GM21717 (cell line): Measurements from ENCODE around the gene SASH3.

Experiments
- ATAC-seq: cut with Tn5 transposase; IDR thresholded peaks from one replicate; pipeline ENCODE4 v1.9.1; 2021; ENCODE audit warnings: mild to moderate bottlenecking, moderate library complexity; ENCODE audit not compliant: unreplicated experiment

SASH3 gene

DNA sequence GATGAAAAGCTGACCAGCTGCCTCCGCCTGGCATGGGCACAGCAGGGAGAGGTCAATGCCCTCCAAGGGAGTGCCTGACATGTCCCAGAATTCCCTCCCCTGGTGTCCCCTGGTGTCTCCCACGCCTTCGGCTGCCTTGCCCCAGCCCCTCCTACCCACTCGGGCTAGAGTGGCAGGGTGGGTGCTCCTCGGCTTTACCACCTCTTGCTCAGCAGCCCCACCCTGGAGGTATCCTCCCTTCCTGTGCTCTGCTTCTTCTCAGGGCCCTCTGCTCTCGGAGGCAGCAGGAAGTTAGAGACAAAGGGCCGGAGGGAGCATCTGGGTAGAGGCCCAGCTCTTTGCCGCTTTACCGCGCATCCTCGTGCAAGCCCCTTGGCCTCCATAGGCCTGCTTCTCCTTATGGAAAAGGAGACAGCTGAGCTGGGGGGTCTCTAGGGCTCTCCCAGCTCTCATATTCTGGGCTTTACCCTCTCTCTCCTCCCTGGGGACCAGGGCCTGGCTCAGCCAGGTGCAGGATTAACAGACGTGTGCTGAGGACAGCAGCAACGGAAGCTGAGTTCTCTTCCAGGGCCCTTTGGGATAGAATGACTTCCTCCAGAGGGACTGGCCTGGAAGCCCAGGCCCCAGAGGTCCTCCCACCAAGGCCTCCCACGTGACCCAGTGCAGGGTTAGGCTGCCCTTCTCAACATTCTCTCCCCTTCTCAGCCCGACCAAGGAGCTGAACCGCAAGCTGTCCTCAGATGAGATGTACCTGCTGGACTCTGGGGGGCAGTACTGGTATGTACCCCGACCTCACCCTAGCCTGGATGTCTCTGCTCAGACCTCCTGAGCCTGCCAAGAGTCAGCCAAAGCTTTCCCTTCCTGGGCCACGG lies 23.7 kb upstream of the SASH3 start:
- no peak for ATAC-seq

- no peak for ATAC-seq
These were observed 20.1 kb upstream of the SASH3 start for GRCh38 chrX:129759576-129760061.

DNA sequence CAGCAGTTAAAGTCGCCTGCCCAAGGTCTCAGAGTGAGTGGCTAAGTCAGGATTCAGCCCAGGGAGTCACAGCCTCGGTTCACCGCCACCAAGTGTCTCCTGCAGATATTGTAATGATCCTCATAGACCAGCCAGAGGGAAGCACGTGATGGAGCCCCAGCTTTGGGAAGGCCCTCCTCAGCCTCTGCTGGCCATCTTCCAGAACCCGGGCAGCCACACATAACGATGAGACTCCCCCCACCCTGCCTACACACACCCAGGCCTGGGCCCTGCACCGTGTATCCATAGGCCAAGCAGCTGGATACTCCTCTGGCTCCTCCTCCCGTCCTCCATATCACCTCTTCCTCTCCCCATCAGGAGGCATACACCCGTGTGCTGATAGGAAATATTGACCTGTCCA lies 19.6 kb upstream of the SASH3 start:
- no peak for ATAC-seq

GRCh38 chrX:129760981-129761380 lies 18.8 kb upstream of the SASH3 start:
- ATAC-seq: no peak

- no peak for ATAC-seq
These were observed 18.2 kb upstream of the SASH3 start for GRCh38 chrX:129761596-129761995.

DNA sequence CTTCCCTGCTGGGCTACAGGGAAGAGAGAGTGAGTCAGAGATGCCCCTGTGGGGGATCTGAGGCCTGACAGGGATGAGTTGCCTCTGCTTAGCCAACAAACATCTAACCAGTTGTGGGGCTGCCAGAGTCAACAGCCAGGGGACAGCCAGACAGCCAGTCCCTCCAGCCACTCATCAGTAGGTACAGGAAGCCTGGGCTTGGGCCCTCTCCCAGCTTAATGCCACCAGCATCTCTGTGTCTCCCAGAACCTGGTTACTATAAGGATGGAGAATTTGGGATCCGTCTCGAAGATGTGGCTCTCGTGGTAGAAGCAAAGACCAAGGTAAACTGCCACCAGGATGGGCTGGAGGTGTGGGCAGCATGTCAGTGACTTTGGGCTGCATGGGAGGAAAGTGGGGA lies 17.3 kb upstream of the SASH3 start:
- no peak for ATAC-seq

DNA sequence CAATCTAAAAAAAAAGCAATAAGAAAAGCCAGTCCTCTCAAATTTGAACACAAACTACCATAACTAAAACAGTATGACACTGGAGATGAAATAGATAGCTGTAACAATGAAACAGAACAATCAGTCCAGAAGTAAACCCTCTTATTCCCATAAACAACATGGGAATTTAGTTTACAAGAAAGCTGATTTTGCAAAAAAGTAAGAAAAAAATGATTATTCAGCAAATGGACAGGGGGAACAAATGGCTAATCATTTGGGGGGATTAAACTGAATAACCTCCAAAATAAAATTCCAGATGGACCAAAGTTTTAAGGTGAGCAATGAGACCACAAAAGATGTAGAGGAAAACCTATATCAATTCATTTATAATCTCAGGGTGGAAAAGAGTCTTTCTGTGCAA lies 16.1 kb upstream of the SASH3 start:
- no peak for ATAC-seq

DNA sequence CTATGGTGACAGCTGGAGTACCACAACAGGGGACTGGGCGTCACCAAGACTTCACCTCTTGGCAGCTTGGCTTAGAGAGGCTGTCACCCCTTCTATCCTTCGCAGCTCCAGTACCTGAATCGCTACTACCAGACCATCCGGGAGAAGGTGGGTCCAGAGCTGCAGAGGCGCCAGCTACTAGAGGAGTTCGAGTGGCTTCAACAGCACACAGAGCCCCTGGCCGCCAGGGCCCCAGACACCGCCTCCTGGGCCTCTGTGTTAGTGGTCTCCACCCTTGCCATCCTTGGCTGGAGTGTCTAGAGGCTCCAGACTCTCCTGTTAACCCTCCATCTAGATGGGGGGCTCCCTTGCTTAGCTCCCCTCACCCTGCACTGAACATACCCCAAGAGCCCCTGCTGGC lies 11.6 kb upstream of the SASH3 start:
- no peak for ATAC-seq

DNA sequence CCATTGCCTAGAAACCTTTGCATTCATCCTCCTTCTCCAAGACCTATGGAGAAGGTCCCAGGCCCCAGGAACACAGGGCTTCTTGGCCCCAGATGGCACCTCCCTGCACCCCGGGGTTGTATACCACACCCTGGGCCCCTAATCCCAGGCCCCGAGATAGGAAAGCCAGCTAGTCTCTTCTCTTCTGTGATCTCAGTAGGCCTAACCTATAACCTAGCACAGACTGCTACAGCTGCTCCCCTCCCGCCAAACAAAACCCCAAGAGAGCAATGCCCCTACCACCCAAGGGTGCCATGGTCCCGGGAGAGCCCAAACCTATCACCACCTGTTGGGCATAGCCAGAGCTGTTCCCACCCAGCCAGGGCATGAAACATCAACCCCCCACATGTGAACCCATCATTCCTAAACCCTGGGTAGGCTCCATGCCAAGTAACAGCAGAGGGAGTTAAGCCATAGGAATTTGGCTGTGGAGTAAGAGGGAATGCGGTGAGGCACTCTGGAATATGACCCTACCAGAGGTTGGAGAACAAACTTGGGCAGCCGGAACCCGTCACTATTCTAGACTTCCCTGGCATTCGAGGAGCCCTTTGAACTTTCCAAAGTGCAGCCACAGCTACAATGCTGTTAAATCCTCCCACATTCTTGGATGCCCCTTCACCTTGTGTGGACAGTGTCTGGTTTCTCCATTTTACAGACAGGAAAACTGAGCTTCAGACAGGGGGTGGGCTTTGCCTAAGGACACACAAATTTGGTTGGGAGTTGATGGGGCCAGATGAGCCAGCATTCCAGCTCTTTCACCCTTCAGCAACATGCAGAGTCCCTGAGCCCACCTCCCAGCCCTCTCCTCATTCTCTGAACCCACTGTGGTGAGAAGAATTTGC lies 10.9 kb upstream of the SASH3 start:
- no peak for ATAC-seq

- peak; percentile 35 for ATAC-seq
These were observed 10.1 kb upstream of the SASH3 start for GRCh38 chrX:129769467-129770154.

DNA sequence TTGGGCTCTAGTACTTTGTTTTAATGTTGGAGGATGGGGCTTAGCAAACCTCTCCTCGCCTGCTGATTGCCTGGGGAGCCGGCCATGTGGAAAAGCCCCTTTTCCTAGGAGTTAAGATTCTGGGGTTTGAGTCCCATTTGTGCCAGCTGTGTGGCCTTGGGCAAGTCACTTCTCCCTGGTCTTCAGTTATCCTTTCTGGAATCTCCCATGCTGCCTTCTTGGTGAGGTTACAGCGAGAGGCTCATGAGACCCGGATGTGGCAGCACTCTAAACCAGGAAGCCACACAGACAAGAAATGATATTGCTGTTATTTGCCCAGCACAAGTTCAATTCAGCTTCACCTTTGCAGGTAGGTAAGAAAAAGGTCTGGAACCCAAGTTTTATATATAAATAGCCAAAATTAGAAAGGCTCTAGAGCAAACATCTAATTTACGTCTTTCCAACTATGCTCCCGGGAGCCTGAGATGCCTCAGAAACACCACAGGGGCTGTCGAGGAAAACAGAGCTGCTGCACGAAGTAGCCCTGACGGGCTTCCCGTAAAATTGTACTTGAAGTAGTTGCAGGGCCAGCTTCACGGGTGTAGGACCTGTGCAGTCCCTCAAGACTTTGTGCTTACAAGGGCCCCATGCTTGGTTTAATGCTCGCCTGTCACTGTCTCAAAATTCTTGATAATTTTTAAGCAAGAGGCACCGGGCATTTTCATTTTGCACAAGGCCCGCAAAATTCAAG lies 8.3 kb upstream of the SASH3 start:
- no peak for ATAC-seq

DNA sequence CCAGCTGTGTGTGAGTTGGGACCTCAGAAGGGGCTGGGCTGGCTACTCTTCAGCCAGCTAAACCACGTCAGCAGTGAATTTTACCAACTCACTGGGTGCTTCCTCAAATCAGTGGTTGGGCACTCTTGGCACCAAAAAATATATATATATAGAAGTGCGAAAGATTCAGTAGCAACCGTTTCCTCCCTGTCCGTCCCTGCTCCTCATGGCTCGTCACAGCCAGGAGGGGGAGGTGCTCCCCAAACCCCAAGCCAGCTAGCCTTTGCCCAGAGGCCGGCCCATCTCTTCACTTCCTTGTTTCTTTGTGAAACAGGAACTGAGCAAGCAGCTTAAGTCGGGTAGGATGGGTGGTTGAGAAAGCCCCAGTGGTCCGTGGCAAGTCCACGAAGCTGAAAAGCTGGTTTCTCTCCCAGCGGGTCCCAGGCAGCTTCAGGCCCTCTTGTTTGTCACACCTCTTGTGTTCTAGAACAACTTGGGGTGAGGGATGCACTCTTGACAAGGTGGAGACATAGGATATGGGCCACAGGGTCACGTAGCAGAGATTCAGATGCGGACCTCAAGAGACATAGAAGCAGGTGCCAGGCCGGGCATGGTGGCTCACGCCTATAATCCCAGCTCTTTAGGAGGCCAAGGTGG lies 6.8 kb upstream of the SASH3 start:
- ATAC-seq: peak; percentile 73

- no peak for ATAC-seq
These were observed 5.9 kb upstream of the SASH3 start for GRCh38 chrX:129773649-129774458.

DNA sequence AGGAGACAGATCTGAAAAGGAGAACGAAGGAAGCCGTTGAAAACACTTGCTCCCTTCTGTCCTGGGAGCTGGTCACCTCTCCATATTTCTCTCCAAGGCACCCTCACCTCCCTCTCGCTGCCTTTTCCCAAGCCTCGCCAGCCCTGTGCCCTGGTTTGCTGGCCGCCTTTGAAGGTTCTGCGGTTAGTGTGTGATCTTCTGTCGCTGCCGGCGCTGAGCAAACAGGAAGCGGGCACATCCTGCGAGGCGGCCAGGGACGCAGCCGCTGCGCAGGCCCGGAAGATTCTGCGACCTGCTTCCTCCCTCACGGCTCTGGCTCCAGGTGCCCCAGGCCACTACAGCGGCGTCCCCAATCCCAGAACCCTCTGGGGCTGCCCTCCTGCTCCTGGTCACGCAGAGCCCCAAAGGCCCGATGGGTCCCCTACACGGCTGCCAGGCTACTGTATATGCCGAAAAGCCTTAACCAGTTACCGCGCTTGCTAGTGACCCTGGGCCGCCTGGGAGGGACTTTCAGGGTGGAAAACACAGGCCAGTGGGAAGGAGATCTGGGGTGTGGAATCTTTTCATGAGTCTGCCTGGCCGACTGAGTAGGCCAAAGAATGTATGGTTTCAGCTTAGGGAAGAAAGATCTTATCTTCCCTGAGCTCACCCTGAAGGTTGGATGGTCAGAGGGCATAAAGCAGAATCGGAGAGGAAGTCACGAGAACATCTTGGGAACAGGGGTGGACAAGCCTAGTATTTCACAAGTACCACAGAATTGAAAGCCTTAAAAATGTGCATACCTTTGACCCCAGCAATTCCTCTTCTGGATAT lies 2.3 kb upstream of the SASH3 start:
- ATAC-seq: no peak

DNA sequence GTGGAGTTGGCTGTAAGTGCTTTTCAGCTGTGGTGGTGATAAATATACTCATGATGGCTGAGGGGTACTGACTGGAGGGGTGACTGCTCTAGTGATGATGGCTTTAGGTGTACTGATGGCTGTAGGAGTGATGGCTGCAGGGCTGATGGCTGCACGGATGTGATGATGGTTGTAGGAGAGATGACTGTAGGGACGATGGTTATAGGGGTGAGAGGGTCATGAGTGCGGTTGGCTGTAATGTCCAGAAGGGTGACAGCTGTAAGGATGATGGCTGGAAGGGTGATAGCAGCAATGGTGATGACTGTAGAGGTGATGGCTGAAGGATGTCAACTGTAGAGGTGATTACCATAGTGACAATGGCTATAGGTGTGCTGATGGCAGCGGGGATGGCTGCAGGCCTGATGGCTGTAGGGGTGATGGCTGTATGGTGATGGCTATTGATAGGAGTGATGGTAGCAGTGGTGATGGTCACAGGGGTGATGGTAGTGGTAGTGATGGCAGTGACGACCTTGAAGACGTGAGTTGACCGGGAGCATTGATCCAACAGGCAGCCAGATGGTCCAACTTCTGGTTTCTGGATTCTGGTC lies 570 bp upstream of the SASH3 start:
- ATAC-seq: no peak

- no peak for ATAC-seq
These were observed 824 bp downstream of the SASH3 start for GRCh38 chrX:129780441-129781105.

GRCh38 chrX:129781134-129781672 lies 1.5 kb downstream of the SASH3 start:
- peak; percentile 71 for ATAC-seq
